WTC11 (cell line): Measurements from ENCODE around the gene SLC6A20. TPM values are rescaled to one million over a fixed set of nuclear protein-coding genes. Genes with fewer than 3 reads are reported as not detected.

ENCODE experiments used
- ATAC-seq: fragments of 200-7000 bp; cut with Tn5 transposase; 2 replicates; pipeline ENCODE4 v1.10.0; 2021; ENCODE audit warnings: mild to moderate bottlenecking, moderate library complexity
- CTCF ChIA-PET: fragments of 300-600 bp; sonication (Branson Sonifier 250); formaldehyde crosslinking; loops from one replicate; lab custom pipeline; 2021; ENCODE audit warnings: antibody characterized with exemption; lab: Charles Lee
- POLR2A ChIA-PET: fragments of 350-600 bp; sonication (Branson Sonifier 250); formaldehyde crosslinking; loops from one replicate; lab custom pipeline; 2021; ENCODE audit warnings: antibody characterized with exemption; lab: Charles Lee
- DNase-seq: peaks from one replicate; pipeline ENCODE4 v3.0.0; 2021; ENCODE audit warnings: low spot score
- H3K27ac Mint-ChIP-seq: 2 replicates; pipeline ENCODE4 v1.8.0; 2021; ENCODE audit warnings: mixed read lengths
- H3K27me3 Mint-ChIP-seq: 2 replicates; pipeline ENCODE4 v1.8.0; 2021; ENCODE audit warnings: low read depth, mild to moderate bottlenecking, moderate library complexity, mixed read lengths
- H3K36me3 Mint-ChIP-seq: 2 replicates; pipeline ENCODE4 v1.8.0; 2021; ENCODE audit warnings: mixed read lengths
- H3K4me1 Mint-ChIP-seq: 2 replicates; pipeline ENCODE4 v1.8.0; 2022; ENCODE audit warnings: mixed read lengths
- H3K4me3 Mint-ChIP-seq: 2 replicates; pipeline ENCODE4 v1.8.0; 2021; ENCODE audit warnings: mild to moderate bottlenecking, moderate library complexity, mixed read lengths
- H3K9me3 Mint-ChIP-seq: 2 replicates; pipeline ENCODE4 v1.8.0; 2021; ENCODE audit warnings: mixed read lengths
- AFF4 ChIP-seq: sonication (generic); formaldehyde crosslinking; IDR thresholded peaks from 2 replicates; pipeline ENCODE4 v1.8.1; 2023; ENCODE audit warnings: mild to moderate bottlenecking, missing genetic modification reagents, borderline replicate concordance
- CREM ChIP-seq: sonication (generic); formaldehyde crosslinking; IDR thresholded peaks from 2 replicates; pipeline ENCODE4 v1.8.1; 2022; ENCODE audit warnings: mild to moderate bottlenecking, missing genetic modification reagents, moderate library complexity
- CTCF ChIP-seq: fragments of 200-600 bp; IDR thresholded peaks from 2 replicates; pipeline ENCODE4 v1.8.0; 2022; ENCODE audit warnings: antibody characterized with exemption
- ELF4 ChIP-seq: sonication (generic); formaldehyde crosslinking; IDR thresholded peaks from 2 replicates; pipeline ENCODE4 v1.8.1; 2022; ENCODE audit warnings: low read depth, mild to moderate bottlenecking, moderate library complexity, missing genetic modification reagents
- FOXJ3 ChIP-seq: sonication (generic); formaldehyde crosslinking; IDR thresholded peaks from 2 replicates; pipeline ENCODE4 v1.9.0; 2021; ENCODE audit warnings: missing genetic modification reagents, mild to moderate bottlenecking, borderline replicate concordance
- IRF2 ChIP-seq: sonication (generic); formaldehyde crosslinking; IDR thresholded peaks from 2 replicates; pipeline ENCODE4 v1.8.0; 2022; ENCODE audit warnings: low read depth, missing genetic modification reagents, borderline replicate concordance
- NR1H2 ChIP-seq: sonication (generic); formaldehyde crosslinking; IDR thresholded peaks from 2 replicates; pipeline ENCODE4 v1.9.0; 2021; ENCODE audit warnings: mild to moderate bottlenecking, moderate library complexity, missing genetic modification reagents
- NR3C1 ChIP-seq: sonication (generic); formaldehyde crosslinking; conservative IDR thresholded peaks from 2 replicates; pipeline ENCODE4 v1.8.1; 2023; ENCODE audit warnings: low read depth, mild to moderate bottlenecking, missing genetic modification reagents
- PRRX2 ChIP-seq: fragments of 250-450 bp; sonication (Bioruptor Pico); IDR thresholded peaks from 2 replicates; pipeline ENCODE4 v1.8.0; 2021; ENCODE audit warnings: mild to moderate bottlenecking
- SMAD4 ChIP-seq: sonication (generic); formaldehyde crosslinking; IDR thresholded peaks from 2 replicates; pipeline ENCODE4 v1.8.0; 2022; ENCODE audit warnings: mild to moderate bottlenecking, missing genetic modification reagents
- SOX15 ChIP-seq: fragments of 250-450 bp; sonication (Bioruptor Pico); IDR thresholded peaks from 2 replicates; pipeline ENCODE4 v1.9.0; 2021; ENCODE audit warnings: mild to moderate bottlenecking
- USF1 ChIP-seq: sonication (generic); formaldehyde crosslinking; IDR thresholded peaks from 2 replicates; pipeline ENCODE4 v1.8.0; 2022; ENCODE audit warnings: mild to moderate bottlenecking, missing genetic modification reagents
- ZBTB43 ChIP-seq: sonication (generic); formaldehyde crosslinking; IDR thresholded peaks from 2 replicates; pipeline ENCODE4 v1.8.1; 2023; ENCODE audit warnings: mild to moderate bottlenecking, missing genetic modification reagents
- ZNF121 ChIP-seq: sonication (generic); formaldehyde crosslinking; IDR thresholded peaks from 2 replicates; pipeline ENCODE4 v1.8.0; 2023; ENCODE audit warnings: missing genetic modification reagents
- ZNF281 ChIP-seq: sonication (generic); formaldehyde crosslinking; IDR thresholded peaks from 2 replicates; pipeline ENCODE4 v1.8.0; 2023; ENCODE audit warnings: mild to moderate bottlenecking, missing genetic modification reagents
- ZNF317 ChIP-seq: sonication (generic); formaldehyde crosslinking; IDR thresholded peaks from 2 replicates; pipeline ENCODE4 v1.8.1; 2023; ENCODE audit warnings: low read depth, mild to moderate bottlenecking, moderate library complexity, missing genetic modification reagents, borderline replicate concordance
- ZNF416 ChIP-seq: fragments of 250-450 bp; sonication (Bioruptor Pico); IDR thresholded peaks from 2 replicates; pipeline ENCODE4 v1.9.0; 2021; ENCODE audit warnings: mild to moderate bottlenecking, inconsistent platforms
- ZNF425 ChIP-seq: fragments of 250-450 bp; sonication (Bioruptor Pico); conservative IDR thresholded peaks from 2 replicates; pipeline ENCODE4 v1.9.0; 2021; ENCODE audit warnings: mild to moderate bottlenecking
- total RNA-seq: library from RNA; stranded (reverse); gene quantifications from 3 replicates; pipeline ENCODE4 v1.2.3, GENCODE V29; 2021

Gene SLC6A20
- total RNA-seq, 1 experiment from 2014 or later = 0.26 TPM

GRCh38 chr3:45814322-45814721, 18.0 kb upstream of the SLC6A20 start (continued):
- no peak for TF ChIP-seq ZNF317 (CRISPR knock-in tag)
- no peak for TF ChIP-seq ELF4 (CRISPR knock-in tag)

- DNase-seq = no peak
- no peaks in the 10 kb centered on the region for H3K27me3 Mint-ChIP-seq
- no peak overlapping the region for H3K4me3 Mint-ChIP-seq
- TF ChIP-seq NR1H2 (CRISPR knock-in tag) (no peak), ZBTB43 (no peak), IRF2 (no peak), CTCF (no peak), PRRX2 (CRISPR knock-in tag) (no peak), FOXJ3 (CRISPR knock-in tag) (no peak), SMAD4 (CRISPR knock-in tag) (no peak), NR3C1 (CRISPR knock-in tag) (no peak), SOX15 (no peak), ZNF281 (CRISPR knock-in tag) (no peak), USF1 (CRISPR knock-in tag) (no peak)
- TF ChIP-seq, all 79 proteins: peak for 0
- no peaks in the 10 kb centered on the region for H3K9me3 Mint-ChIP-seq
- no peak overlapping the region for H3K27ac Mint-ChIP-seq
- no peaks in the 10 kb centered on the region for H3K36me3 Mint-ChIP-seq
- ATAC-seq = no peak
- POLR2A ChIA-PET = no interaction called here
- no peaks in the 10 kb centered on the region for H3K4me1 Mint-ChIP-seq
- CTCF ChIA-PET = interaction anchor here (1.2 kb wide), 1 partner anchor 25 kb away, joined by 3 read pairs; no protein-coding TSS in a partner anchor
Observed at GRCh38 chr3:45807681-45808540, 11.6 kb upstream of the SLC6A20 start.

GRCh38 chr3:45807133-45807532, 10.8 kb upstream of the SLC6A20 start:
- Mint-ChIP-seq H3K9me3 (no peaks in the 10 kb centered on the region), H3K4me3 (no peak overlapping the region), H3K27ac (no peak overlapping the region), H3K36me3 (no peaks in the 10 kb centered on the region), H3K27me3 (no peaks in the 10 kb centered on the region), H3K4me1 (no peaks in the 10 kb centered on the region)
- DNase-seq = no peak
- ATAC-seq = no peak
- ChIA-PET CTCF (interaction anchor here (1.1 to 1.2 kb wide), 2 partner anchors 24 to 46 kb away, joined by 3 to 5 read pairs; no protein-coding TSS in a partner anchor), POLR2A (no interaction called here)
- TF ChIP-seq ZNF425 = no peak
- no peak for TF ChIP-seq ZNF121 (CRISPR knock-in tag)
- TF ChIP-seq IRF2 = no peak
- TF ChIP-seq CREM (CRISPR knock-in tag) = no peak
- no peak for TF ChIP-seq AFF4 (CRISPR knock-in tag)
- no peak for TF ChIP-seq ZNF416 (CRISPR knock-in tag)
